SK-N-SH treated with all-trans-retinoic acid at 6 μM for 48 hours (cell line): Measurements from ENCODE around the gene OR2AE1.

Experiments
- ARNTL ChIP-seq: fragments of 450-650 bp; formaldehyde crosslinking; IDR thresholded peaks from 2 replicates; pipeline ENCODE4 v1.5.0; 2020; ENCODE audit warnings: low read depth, mild to moderate bottlenecking, moderate library complexity, borderline replicate concordance
- CREB5 ChIP-seq: fragments of 250-450 bp; sonication (Bioruptor Pico); IDR thresholded peaks from 2 replicates; pipeline ENCODE4 v1.5.1; 2020; ENCODE audit warnings: low read depth, mild to moderate bottlenecking, moderate library complexity
- CSRNP3 ChIP-seq: fragments of 250-450 bp; sonication (Bioruptor Pico); IDR thresholded peaks from 2 replicates; pipeline ENCODE4 v1.5.1; 2021; ENCODE audit warnings: mild to moderate bottlenecking, moderate library complexity
- GLIS3 ChIP-seq: fragments of 250-450 bp; sonication (Bioruptor Pico); IDR thresholded peaks from 2 replicates; pipeline ENCODE4 v1.5.0; 2020; ENCODE audit warnings: mild to moderate bottlenecking, moderate library complexity
- SNAI2 ChIP-seq: fragments of 250-450 bp; sonication (Bioruptor Pico); IDR thresholded peaks from 2 replicates; pipeline ENCODE4 v1.5.0; 2020; ENCODE audit warnings: mild to moderate bottlenecking, moderate library complexity
- ZFP3 ChIP-seq: fragments of 250-450 bp; sonication (Bioruptor Pico); IDR thresholded peaks from 2 replicates; pipeline ENCODE4 v1.5.0; 2020; ENCODE audit warnings: mild to moderate bottlenecking, moderate library complexity
- ZFP30 ChIP-seq: fragments of 450-650 bp; formaldehyde crosslinking; IDR thresholded peaks from 2 replicates; pipeline ENCODE4 v1.5.0; 2022; ENCODE audit warnings: mild to moderate bottlenecking, moderate library complexity
- TF ChIP-seq, protein P1 (sequence below): fragments of 250-450 bp; sonication (Bioruptor Pico); IDR thresholded peaks from 2 replicates; pipeline ENCODE4 v1.8.0; 2020; ENCODE audit warnings: mild to moderate bottlenecking, moderate library complexity, borderline replicate concordance
- TF ChIP-seq, protein P2 (sequence below): fragments of 250-450 bp; sonication (Bioruptor Pico); IDR thresholded peaks from 2 replicates; pipeline ENCODE4 v1.8.0; 2021; ENCODE audit warnings: low read depth, mild to moderate bottlenecking, moderate library complexity, borderline replicate concordance

DNA sequence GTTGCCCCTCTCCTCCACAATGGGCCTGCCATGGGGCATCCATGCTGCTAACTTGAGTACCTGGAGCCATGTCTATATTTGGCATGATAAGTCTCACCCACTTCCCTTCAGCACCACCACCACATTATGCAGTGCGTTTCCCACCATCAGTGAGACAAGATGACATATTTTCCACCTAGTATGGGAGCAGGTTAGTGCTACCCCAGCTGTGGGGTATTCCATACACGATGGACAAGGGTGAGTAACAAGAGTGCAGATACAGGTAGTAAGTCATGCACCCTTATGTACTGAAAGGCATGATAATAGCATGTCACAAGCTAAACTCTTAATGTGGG is 21.2 kb upstream of the OR2AE1 start:
- TF ChIP-seq SNAI2 (CRISPR knock-in tag) (no peak), ZFP30 (no peak), ARNTL (CRISPR knock-in tag) (no peak), ZFP3 (CRISPR knock-in tag) (no peak), GLIS3 (CRISPR knock-in tag) (no peak), CREB5 (CRISPR knock-in tag) (no peak), CSRNP3 (CRISPR knock-in tag) (no peak)
- TF ChIP-seq, protein P1, sequence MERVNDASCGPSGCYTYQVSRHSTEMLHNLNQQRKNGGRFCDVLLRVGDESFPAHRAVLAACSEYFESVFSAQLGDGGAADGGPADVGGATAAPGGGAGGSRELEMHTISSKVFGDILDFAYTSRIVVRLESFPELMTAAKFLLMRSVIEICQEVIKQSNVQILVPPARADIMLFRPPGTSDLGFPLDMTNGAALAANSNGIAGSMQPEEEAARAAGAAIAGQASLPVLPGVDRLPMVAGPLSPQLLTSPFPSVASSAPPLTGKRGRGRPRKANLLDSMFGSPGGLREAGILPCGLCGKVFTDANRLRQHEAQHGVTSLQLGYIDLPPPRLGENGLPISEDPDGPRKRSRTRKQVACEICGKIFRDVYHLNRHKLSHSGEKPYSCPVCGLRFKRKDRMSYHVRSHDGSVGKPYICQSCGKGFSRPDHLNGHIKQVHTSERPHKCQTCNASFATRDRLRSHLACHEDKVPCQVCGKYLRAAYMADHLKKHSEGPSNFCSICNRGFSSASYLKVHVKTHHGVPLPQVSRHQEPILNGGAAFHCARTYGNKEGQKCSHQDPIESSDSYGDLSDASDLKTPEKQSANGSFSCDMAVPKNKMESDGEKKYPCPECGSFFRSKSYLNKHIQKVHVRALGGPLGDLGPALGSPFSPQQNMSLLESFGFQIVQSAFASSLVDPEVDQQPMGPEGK (CRISPR knock-in tag): no peak
- TF ChIP-seq, protein P2, sequence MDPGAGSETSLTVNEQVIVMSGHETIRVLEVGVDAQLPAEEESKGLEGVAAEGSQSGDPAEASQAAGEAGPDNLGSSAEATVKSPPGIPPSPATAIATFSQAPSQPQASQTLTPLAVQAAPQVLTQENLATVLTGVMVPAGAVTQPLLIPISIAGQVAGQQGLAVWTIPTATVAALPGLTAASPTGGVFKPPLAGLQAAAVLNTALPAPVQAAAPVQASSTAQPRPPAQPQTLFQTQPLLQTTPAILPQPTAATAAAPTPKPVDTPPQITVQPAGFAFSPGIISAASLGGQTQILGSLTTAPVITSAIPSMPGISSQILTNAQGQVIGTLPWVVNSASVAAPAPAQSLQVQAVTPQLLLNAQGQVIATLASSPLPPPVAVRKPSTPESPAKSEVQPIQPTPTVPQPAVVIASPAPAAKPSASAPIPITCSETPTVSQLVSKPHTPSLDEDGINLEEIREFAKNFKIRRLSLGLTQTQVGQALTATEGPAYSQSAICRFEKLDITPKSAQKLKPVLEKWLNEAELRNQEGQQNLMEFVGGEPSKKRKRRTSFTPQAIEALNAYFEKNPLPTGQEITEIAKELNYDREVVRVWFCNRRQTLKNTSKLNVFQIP (CRISPR knock-in tag): no peak
